OCI-LY1 (cell line): Measurements from ENCODE around the gene ZNF277.

Source experiments
- CTCF ChIP-seq: fragments of 200-600 bp; sonication (generic), shearing (Covaris generic); IDR thresholded peaks from 2 replicates; pipeline ENCODE4 v1.5.1; 2017; ENCODE audit warnings: mild to moderate bottlenecking, antibody characterized with exemption, low read length, moderate library complexity, mixed read lengths
- EZH2 ChIP-seq: fragments of 200-600 bp; sonication (generic), shearing (Covaris generic); IDR thresholded peaks from 2 replicates; pipeline ENCODE4 v1.8.0; 2017; ENCODE audit warnings: borderline replicate concordance, mixed run types, mild to moderate bottlenecking, antibody characterized with exemption, low read length, moderate library complexity, mixed read lengths

GRCh38 chr7:112214268-112214667 lies 7.8 kb downstream of the ZNF277 start:
- no peak for TF ChIP-seq CTCF
- no peak for TF ChIP-seq EZH2
